HG03442 (cell line): ENCODE measurements around the gene USP12.

Source experiments
- ATAC-seq: cut with Tn5 transposase; IDR thresholded peaks from one replicate; pipeline ENCODE4 v1.9.1; 2021; ENCODE audit warnings: mild to moderate bottlenecking, moderate library complexity; ENCODE audit not compliant: unreplicated experiment

USP12 gene

DNA sequence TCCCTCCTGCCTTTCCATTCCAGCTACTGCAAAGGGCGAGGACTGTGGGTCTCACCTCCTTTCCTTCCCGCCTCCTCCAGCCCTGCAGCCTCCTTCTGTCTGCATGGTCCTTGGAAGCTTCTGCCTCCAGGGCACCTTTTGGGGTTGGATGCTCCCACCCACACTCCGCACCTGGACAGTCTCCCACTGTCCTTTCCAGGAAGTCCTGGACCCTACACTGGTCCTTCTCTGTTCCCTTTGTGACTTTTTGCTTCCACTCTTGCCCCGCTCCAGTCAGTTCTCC is 130.8 kb downstream of the USP12 start:
- no peak for ATAC-seq

- ATAC-seq: no peak
Observed at GRCh38 chr13:27039171-27039701, 132.4 kb downstream of the USP12 start.

DNA sequence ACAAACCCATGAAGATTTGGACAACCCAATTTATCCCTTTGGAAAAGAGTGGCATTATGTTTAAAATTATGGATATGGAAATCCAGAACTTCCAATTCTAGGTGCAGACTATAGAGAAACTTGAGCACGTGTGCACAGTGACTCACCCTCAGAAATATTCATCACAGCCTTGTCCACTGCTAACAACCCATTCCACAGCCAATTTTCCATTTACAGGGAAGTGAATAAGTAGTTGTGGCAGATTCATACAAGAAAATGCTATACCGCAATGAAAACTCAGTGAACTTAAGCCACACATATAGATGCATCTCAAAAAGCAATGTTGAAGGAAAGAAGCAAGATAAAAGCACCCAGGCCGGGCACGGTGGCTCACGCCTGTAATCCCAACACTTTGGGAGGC is 133.3 kb downstream of the USP12 start:
- ATAC-seq: no peak

DNA sequence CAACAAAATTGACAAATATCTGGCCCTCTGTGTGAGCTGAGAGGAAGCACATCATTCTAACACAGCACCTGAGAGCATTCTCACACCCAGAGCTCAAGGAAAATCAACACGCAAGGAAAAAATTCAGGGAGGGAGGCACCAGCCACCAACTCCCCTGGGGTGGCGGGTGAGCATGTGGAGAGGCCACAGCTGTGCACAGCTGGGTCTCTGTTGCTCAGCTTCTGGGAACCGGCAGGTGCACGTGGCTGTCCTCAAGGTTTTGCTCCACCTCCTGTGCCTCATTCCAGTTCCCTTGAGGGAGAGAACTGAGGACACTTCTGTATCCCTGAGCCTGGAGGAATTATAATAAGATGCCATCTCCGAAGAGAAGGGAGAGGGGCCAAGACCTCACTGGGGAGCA is 134.0 kb downstream of the USP12 start:
- no peak for ATAC-seq

GRCh38 chr13:27037171-27037570 is 134.4 kb downstream of the USP12 start:
- no peak for ATAC-seq

DNA sequence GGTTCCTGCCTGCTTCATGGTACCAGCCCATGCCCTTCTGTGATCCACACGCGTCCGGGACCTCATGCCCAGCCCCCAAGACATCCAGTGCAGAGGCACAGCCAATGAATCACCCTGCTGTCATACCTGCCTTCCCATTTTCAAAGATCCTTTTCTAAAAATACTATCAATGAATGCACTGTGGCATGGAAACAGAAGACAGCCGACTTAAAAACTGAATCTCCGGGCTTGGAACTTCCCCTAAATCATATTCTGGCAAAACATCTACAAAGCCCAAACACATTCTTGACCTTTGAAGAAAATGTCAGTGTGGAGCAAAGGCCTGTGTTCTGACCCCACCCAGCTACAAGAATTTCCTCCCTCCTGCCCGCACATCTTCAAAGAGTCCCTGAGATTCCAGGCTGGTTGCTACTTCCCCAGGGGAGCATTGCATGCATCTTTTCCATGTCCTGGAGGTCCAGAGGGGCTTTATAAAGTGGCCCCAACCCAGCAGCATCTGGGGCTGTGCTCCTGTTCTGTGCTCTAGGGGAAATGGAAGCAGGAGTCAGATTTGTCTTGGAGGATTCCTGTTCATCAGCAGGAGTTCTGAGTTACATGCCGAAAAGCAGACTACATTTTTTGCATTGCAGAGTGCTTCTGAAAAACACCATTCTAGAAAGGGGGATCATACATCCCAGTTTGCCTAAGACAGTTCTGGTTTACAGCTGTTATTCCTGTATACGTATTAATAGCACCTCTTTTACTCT is 135.2 kb downstream of the USP12 start:
- no peak for ATAC-seq

GRCh38 chr13:27035892-27036235 is 135.7 kb downstream of the USP12 start:
- no peak for ATAC-seq

DNA sequence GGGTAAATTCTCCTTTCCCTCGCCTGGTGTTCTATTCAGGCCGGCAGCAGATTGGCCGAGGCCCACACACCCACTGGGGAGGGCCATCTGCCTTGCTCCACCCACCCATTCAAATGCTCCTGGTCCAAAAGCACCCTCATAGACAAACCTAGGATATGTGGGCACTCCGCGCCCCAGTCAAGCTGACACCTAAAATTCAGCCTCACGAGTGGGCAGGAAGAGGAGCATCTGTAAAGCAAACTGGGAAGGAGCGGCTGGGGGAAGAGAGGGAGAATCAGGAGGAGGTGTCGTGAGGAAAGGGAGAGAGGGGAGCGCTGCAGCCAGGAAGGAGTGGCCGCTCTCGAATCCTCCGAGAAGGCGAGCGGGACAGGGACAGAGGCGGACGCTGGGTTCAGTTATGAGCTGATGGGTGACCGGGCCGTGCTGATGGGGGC is 136.9 kb downstream of the USP12 start:
- no peak for ATAC-seq

- ATAC-seq: no peak
Observed at GRCh38 chr13:27028683-27029480, 142.7 kb downstream of the USP12 start.

GRCh38 chr13:27027086-27027667 is 144.4 kb downstream of the USP12 start:
- ATAC-seq: no peak

GRCh38 chr13:27026396-27026795 is 145.2 kb downstream of the USP12 start:
- no peak for ATAC-seq

- ATAC-seq: no peak
Observed at GRCh38 chr13:27024776-27025492, 146.7 kb downstream of the USP12 start.

GRCh38 chr13:27024074-27024461 is 147.5 kb downstream of the USP12 start:
- no peak for ATAC-seq

GRCh38 chr13:27023385-27024073 is 148.1 kb downstream of the USP12 start:
- ATAC-seq: no peak

GRCh38 chr13:27022571-27023311 is 148.9 kb downstream of the USP12 start:
- peak; percentile 53 for ATAC-seq

DNA sequence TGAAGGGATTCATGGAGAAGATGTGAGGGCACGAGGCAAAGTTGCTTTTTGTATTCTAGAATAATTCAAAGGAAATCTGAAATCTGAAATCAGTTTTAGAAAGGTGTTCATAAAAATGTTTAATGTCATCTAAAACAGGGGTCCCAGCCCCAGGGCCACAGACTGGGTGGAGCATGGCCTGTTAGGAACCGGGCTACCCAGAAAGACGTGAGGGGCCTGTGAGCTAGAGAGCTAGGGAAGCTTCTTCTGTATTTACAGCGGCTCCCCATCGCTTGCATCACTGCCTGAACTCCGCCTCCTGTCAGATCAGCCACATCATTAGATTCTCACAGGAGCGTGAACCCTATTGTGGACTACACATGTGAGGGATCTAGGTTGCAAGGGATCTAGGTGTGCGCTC is 151.2 kb downstream of the USP12 start:
- ATAC-seq: no peak

- ATAC-seq: no peak
Observed at GRCh38 chr13:27018882-27019281, 152.7 kb downstream of the USP12 start.

DNA sequence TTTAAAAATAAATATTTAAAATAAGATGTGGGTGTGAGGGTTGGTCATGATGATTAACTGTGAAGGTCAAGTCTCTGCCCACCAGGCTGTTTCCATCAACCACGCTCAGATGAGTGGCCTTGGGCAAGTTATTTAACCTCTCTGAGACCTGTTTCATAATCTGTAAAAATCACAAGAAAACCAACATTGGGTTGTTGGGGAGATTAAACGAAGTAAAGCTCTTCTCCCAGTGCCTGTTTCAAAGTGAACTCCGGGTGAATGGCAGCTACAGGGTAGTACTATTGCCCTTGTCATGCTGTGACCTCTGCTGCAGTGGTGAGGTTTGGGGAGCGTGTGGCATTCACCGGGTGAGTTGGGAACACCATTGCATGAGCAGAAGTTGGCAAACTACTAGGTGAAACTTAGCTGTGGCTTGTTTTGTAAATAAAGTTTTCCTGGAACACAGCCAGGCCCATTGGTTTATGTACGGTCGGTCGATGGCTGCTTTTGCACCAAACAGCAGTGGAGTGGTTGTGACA is 153.2 kb downstream of the USP12 start:
- ATAC-seq: no peak

DNA sequence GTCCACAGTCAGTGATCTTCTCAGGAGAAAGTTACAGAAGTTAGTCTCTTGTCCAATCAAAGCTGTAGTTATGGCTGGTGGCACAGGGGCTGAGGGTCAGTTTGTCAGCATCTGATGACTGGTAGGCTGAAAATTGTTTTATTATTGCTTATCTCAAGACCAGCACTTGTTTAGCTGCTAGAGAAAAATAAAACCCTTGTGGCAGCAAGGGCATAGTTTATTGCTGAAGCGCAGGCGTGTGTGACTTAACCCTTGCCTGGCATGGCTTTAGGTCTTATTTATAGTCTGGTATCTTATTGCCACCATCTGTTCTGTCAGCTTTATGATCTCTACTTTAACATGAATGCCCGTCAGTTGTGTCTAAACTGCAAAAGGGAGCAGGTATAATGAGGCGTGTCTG is 154.7 kb downstream of the USP12 start:
- no peak for ATAC-seq
